GM12891 (cell line): ENCODE data around the gene LILRA5.
"Not testable (repeated sequence)": the region's sequence is repeated elsewhere in the genome, so short reads cannot be mapped to it uniquely, and the experiment has no call there.

ENCODE experiments used
- POLR2A ChIP-seq: IDR thresholded peaks from 2 replicates; pipeline ENCODE4 v1.6.1; 2011; ENCODE audit warnings: low read depth, low read length, control low read depth
- POLR2AphosphoS5 ChIP-seq: IDR thresholded peaks from 2 replicates; pipeline ENCODE4 v1.6.1; 2011; ENCODE audit warnings: low read depth, low read length, control low read depth

- not testable (repeated sequence) for TF ChIP-seq POLR2A, POLR2AphosphoS5
Measured at GRCh38 chr19:54281729-54282075, 31.3 kb downstream of the LILRA5 start.
